ENCODE data around the gene CDH13. TPM values are rescaled to one million over a fixed set of nuclear protein-coding genes. Genes with fewer than 3 reads are reported as not detected.

CDH13 gene
- total RNA-seq, 2 donors from 2014 or later, result 2.9 TPM; not detected in 1

DNA sequence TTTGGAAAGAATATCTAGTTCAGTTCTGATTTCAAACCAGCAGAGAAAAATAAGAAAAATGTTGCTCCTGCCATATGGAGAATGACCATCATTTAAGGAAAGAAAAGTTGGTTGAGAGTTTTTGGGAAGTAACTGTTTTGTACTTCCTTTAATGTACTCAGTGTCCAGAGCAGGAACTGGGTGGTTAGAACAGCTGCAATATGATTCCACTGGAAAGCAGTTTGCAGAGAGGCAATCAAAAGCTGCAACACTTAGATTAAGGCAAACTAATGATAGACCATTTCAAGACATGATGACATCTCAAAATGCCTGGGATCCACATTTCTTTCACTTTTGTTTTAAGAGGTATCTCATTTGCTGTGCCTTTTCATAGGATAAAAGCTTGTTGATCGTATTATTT is 867.7 kb downstream of the CDH13 start:
- ATAC-seq (no peak), DNase-seq (no peak)
- TF ChIP-seq CTCF (IDR thresholded peaks at IDR 0.05), result no peak
- TF ChIP-seq POLR2A (IDR thresholded peaks at IDR 0.05), result no peak
- Histone ChIP-seq H3K27me3 (no peaks in the 10 kb centered on the region), H3K9me3 (no peaks in the 10 kb centered on the region), H3K4me1 (no peaks in the 10 kb centered on the region), H3K36me3 (replicated peaks in 1 of 2; ENCODE audit: insufficient read depth in 1 of 2, low read depth in 2 of 2) (no peaks in the 10 kb centered on the region), H3K27ac (no peak overlapping the region), H3K4me3 (no peak overlapping the region)
- intact Hi-C loops (cut with DNase I), result no loop called here
- WGBS, 2 donors, result 47 to 71% methylated on average over 1 of the region's 1 CpG

DNA sequence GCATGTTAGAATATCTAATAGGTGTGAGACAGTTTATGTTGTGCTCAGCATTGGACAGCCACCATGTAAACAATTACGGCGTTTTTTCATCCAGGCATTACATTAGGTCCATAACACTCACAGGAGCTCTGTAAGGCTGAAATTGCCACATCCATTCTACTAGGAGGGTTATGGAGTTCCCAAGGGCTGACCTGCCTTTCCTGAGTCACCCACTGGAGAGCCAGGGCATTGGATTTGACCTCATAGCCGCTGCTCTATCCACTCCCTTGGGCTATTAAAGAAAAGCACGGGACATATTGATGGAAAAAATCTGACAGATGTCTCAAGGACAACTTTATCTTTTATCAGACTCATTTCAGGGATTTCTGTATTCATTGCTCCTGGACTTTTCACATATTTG is 874.7 kb downstream of the CDH13 start:
- no peak for TF ChIP-seq CTCF (IDR thresholded peaks at IDR 0.05)
- no peak for TF ChIP-seq POLR2A (IDR thresholded peaks at IDR 0.05)
- Histone ChIP-seq H3K4me3 (no peak overlapping the region), H3K9me3 (no peaks in the 10 kb centered on the region), H3K27me3 (no peaks in the 10 kb centered on the region), H3K4me1 (no peaks in the 10 kb centered on the region), H3K36me3 (replicated peaks in 1 of 2; ENCODE audit: insufficient read depth in 1 of 2, low read depth in 2 of 2) (no peaks in the 10 kb centered on the region), H3K27ac (no peak overlapping the region)
- intact Hi-C loops (cut with DNase I), result no loop called here
- WGBS, 2 donors, result 61 to 73% methylated on average over 4 of the region's 4 CpGs
- no peak for DNase-seq
- ATAC-seq, result no peak

- TF ChIP-seq CTCF (IDR thresholded peaks at IDR 0.05) (no peak), POLR2A (IDR thresholded peaks at IDR 0.05) (no peak)
- H3K27me3 ChIP-seq, result no peaks in the 10 kb centered on the region
- intact Hi-C loops (cut with DNase I), result no loop called here
- H3K4me3 ChIP-seq, result no peak overlapping the region
- ATAC-seq (no peak), DNase-seq (no peak)
- H3K4me1 ChIP-seq, result no peaks in the 10 kb centered on the region
- H3K9me3 ChIP-seq, result no peaks in the 10 kb centered on the region
- H3K36me3 ChIP-seq (replicated peaks in 1 of 2; ENCODE audit: insufficient read depth in 1 of 2, low read depth in 2 of 2), result no peaks in the 10 kb centered on the region
- H3K27ac ChIP-seq, result no peak overlapping the region
- WGBS, 2 donors, result 68 to 79% methylated on average over 6 of the region's 6 CpGs
Measured at GRCh38 chr16:83508295-83508694, 881.5 kb downstream of the CDH13 start.

- ATAC-seq (no peak), DNase-seq (no peak)
- H3K27me3 ChIP-seq, result no peaks in the 10 kb centered on the region
- H3K9me3 ChIP-seq, result no peaks in the 10 kb centered on the region
- no peak overlapping the region for H3K4me3 ChIP-seq
- TF ChIP-seq CTCF (IDR thresholded peaks at IDR 0.05) (no peak), POLR2A (IDR thresholded peaks at IDR 0.05) (no peak)
- no peak overlapping the region for H3K27ac ChIP-seq
- no peaks in the 10 kb centered on the region for H3K36me3 ChIP-seq (replicated peaks in 1 of 2; ENCODE audit: insufficient read depth in 1 of 2, low read depth in 2 of 2)
- H3K4me1 ChIP-seq, result no peaks in the 10 kb centered on the region
- intact Hi-C loops (cut with DNase I), result no loop called here
Measured at GRCh38 chr16:83509316-83509715, 882.5 kb downstream of the CDH13 start.

- whole genome bisulfite sequencing, 2 donors, result 82% methylated on average over 12 of the region's 12 CpGs
- Histone ChIP-seq H3K27ac (no peak overlapping the region), H3K36me3 (replicated peaks in 1 of 2; ENCODE audit: insufficient read depth in 1 of 2, low read depth in 2 of 2) (no peaks in the 10 kb centered on the region), H3K4me3 (no peak overlapping the region), H3K9me3 (no peaks in the 10 kb centered on the region), H3K27me3 (no peaks in the 10 kb centered on the region), H3K4me1 (no peaks in the 10 kb centered on the region)
- TF ChIP-seq CTCF (IDR thresholded peaks at IDR 0.05), result no peak
- TF ChIP-seq POLR2A (IDR thresholded peaks at IDR 0.05), result no peak
- intact Hi-C loops (cut with DNase I), result no loop called here
- no peak for ATAC-seq
- DNase-seq, result no peak
Measured at GRCh38 chr16:83510906-83511305, 884.1 kb downstream of the CDH13 start.

All from body of pancreas (tissue), 4 donors.